ENCODE measurements around the gene GPR87.
A peak's percentile ranks its signal among the peaks of the same experiment; 100 is the strongest.

Gene GPR87

DNA sequence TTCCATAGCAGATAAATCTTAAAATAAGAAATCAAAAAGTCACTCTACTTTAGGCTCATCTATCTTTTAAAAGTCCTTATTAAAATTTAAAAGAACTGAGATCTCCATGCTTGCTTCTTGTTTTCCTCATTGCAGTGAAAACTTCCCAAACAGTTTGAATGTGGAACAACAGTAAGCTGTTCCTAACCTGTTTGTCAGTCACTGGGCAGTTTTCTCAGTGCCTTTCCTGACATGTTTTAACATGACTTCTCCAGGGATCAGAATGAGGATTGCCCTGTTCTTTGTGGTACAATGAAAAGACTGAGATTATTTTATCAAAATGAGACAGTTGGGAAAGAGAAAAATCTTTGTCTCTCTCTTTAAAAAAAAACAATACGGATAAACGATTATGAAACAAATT, 774 bp downstream of the GPR87 start:
- no peak for DNase-seq (ENCODE audit: low read depth, low spot score)

DNA sequence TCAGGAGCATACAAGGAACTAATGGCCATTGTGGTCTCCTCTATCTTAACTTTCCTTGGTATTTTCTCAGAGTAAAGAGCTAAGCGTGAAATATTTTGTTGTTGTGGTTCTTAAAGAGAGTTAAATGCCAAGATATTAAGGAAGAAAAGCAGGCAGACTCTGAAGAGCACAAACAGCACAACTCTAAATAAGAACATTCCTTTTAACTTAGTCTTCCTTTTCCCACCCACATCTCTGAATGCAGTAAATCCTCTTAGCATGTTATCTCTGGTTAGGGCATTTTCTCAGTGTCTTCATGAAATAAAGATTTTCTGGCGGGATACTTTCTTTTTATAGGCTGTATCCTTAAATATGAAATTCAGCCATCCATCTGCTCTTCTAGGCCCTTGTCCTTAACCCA, 1.5 kb downstream of the GPR87 start:
- DNase-seq (ENCODE audit: low read depth, low spot score) = peak; percentile 29

DNA sequence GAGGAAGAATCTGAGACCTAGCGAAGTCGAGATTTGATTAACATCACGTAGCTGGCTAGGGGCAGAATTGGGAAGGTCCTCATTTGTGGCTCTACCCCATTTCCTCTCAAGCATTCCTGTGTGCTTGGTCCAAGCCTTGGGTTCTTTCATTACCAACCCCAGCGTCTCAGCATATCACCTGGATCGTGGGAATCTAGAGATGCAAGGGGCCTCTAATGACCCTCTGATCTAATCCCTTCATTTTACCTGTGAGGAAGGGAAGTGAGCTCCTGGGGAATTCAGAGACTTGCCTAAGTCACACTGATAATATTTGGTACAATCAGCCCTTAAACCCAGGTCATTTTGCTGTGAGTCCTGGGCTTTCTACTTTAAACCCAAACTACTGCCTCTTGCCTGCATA, 2.0 kb downstream of the GPR87 start:
- DNase-seq (ENCODE audit: low read depth, low spot score) = no peak

DNA sequence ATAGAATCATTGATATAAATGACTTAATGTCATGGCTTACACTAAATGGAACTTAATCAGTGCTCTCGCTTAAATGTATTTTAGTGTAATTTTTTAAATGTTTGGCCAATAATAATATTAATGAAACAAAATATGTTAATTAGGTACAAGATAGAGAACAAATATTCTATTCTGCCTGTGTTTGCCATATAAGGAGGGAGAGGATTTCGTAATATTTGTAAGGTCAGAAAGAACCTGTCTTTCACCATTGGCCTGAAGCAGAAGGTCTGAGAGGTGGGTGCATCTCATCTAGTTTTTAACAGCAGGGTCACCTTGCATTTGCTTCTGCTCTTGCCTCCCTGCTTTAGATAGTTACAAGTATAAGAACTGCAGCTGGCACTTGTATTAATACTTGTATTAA, 2.5 kb downstream of the GPR87 start:
- no peak for DNase-seq (ENCODE audit: low read depth, low spot score)

DNA sequence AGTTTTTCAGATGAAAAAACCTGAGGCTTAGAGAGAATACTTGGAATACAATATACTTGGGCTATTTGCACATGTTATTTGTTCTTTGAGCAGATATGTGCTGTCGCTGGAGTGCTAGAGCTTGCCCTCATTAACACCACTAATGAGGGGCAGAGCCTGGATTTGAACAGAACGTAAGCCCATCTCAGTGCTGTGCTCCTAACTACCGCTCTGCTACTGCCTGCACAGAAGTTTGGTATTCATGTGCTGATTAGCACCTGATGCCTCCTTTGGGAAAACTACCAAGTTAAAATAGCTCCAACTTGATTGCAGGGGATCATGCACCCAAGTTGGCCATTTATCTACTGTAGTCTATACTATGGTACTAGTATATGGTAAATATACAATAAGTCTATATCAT, 3.6 kb downstream of the GPR87 start:
- DNase-seq (ENCODE audit: low read depth, low spot score) = no peak

DNA sequence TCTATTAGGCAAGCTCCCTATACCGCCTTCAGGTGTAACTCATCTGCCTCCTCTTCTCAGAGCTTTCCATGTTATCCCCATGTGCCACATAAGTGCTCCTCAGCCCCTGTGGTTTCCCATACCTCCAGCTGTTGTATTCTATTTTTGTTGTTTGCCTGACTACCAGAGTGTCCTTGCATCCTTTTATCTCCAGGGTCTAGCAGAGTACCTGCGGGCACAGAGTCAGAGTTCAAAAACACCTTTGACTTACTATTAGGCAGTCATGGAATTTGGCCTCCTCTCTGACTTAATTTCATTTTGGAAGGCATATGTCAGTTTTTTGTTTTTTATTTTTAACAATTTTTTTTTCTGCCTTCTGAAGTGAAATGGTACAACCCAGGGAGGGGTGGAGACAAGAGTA, 7.1 kb downstream of the GPR87 start:
- no peak for DNase-seq (ENCODE audit: low read depth, low spot score)

DNA sequence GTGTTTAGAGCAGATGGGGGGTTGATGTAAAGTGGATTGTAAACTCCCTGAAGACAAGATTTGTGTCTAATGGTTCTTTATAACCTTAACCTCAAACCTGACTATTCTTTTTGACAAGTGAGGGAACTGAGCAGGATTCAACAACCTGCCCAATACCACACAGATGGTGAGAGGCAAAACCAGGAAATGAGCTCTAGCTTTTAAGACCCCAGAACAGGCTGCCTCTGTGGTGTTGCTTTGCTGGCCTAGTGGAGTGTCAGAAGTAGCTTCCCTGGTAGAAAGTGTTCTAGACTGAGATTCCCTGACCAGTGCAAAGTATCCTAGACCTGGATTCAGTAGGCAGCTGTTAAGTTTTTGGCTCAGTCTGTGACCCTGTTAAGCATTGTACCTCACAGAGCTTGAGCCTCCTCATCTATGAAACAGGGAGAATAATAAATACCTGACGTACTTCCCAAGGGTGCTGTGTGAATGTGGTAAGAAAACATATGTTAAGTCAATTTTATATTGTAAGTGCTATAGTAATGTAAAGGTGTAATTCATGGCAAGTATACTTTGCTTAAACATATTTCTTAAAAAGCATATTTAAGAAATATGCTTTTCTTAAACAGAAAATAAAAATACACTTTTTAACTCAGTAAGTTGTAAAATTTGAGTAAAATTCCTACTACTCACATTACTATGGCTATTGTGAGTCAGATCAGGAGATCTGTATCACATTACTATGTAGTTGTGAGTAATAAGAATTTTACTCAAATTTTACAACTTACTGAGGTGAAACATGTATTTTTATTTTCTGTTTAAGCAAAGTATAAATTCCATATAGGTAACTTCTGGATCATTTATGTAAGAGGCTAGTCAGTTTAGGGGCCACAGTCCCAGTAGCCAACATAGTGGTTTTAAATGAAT, 8.8 kb downstream of the GPR87 start:
- DNase-seq (ENCODE audit: low read depth, low spot score) = no peak

DNA sequence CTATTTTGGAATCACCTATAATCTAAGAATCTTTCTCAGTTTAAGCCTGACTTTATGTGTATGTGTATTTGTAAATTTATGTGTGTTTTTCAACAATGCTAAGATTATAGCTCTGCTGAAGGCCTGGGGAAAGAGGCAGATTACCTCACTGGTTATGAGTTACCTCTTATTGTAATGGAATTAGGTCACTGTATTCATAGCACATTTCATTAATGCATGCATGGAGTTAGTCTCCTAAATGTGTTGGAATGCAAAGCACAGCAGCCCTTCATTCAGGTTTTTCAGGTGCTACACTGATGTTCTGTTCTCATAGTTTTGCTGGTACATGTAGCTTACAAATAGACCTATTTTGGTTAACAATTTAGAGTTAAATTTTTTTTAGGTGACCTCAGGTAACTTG, 9.5 kb downstream of the GPR87 start:
- DNase-seq (ENCODE audit: low read depth, low spot score) = peak; percentile 28

DNA sequence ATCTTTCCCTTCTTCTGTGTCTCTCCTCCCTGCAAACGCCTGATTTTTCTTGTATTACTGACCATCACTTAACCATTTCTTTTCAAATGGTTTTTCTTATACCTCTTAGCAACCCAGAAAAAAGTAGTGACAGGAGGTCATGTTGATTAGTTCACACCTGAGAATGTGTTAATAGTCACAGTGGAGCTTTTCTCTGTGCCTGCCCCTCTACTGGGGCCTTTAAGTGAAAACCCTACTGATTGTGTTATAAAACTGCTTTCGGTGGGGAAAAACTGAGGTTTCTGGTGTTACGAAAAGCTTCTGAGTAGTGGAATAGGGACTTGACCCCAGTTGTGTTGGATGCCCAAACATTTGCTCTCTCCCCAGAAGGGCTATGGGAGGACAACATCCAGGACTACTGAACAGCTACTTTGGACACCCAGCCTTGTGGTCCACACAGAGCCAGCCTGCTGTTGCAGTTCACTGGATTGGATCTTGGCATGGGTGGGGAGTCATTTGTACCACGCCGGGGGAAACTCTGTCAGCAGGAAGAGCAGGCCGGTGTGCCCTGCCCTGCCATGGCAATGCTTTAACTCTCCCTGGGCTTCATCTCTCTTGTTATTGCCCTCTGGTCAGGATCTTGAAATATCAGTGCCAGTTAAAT, 10.3 kb downstream of the GPR87 start:
- no peak for DNase-seq (ENCODE audit: low read depth, low spot score)

DNA sequence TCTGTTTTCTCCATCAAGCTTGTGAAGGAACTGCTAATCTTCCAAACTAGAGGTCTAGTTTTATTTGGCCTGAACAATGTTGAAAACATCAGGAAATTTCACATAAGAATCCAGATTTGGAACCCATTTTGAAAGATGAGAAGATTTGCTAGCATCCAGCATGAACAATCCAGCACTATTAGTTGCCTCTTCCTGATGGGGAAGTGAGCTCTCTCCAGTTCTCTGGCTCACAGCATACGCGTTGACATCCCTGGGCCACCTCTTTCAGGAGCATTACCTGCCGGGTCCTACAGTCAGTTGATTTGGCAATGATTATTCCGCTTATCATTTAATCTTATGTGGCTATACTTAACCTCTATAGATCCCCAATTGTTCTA, 10.9 kb downstream of the GPR87 start:
- DNase-seq (ENCODE audit: low read depth, low spot score) = no peak

DNA sequence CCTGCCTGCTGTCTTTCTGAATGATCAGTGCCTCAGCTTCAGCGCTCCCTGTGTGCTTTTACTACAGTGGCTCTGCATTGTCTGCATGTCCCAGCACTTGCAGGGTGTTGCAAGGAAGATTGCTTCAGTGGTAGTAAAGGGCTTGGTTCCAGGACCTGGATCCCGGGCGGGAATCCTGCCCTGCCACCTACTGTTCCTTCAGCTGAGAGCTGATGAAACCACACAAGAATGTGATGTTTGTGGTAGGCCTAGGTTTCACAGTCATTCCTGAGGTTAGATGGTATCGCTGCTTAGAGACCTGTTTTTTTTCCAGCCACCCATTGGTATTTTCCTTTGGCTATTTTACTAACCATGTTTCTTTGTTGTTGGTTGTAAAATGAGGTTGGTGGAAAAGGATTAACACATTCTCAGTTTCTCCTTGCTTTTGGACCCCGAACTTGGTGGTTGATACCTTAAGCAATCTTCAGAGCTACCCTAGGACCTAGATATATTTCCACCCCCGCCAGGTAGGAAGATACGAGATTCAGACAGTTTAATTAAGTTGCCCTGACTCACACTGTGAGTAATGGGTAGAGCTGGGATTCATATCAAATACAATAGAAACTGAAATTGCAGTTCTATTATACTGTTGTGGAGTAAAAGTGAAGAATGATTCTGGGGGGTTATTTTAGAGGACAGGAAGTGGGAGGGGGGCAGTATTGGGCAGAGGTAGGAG, 11.4 kb downstream of the GPR87 start:
- DNase-seq (ENCODE audit: low read depth, low spot score) = peak; percentile 98

DNA sequence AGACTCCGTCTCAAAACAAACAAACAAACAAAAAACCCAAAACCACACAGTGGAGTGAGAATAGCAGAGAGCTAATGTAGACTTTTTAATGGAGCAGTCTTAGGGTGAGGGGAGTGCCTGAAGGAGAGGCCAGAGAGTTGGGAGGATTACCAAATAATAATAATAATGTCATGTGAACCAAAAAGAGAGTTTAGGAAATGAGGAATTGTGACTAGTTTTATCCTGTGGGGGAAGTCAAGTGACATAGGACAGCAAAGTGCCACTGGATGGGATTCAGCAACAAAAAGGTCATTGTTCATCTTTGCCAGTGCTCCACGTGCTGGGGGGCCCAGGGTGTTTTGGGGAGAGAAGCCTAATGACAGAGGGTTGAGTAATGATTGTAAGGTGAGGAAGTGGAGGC, 12.9 kb downstream of the GPR87 start:
- DNase-seq (ENCODE audit: low read depth, low spot score) = no peak

DNA sequence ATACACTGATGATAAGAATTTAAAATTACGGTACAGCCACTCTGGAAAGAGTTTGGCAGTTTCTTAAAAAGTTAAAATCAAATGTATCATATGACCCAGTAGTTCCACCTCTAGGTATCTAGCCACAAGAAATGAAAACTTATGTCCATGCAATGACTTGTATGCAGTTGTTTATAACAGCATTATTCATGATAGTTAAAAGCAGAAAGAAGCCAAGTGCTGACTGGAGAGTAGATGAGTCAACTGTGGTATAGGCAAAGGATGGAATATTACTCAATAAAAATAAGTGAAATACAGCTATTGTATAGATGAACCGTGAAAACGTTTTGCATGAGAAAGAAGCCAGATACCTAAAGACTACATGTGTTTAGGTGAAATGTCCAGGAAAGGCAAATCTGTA, 14.8 kb downstream of the GPR87 start:
- no peak for DNase-seq (ENCODE audit: low read depth, low spot score)

DNA sequence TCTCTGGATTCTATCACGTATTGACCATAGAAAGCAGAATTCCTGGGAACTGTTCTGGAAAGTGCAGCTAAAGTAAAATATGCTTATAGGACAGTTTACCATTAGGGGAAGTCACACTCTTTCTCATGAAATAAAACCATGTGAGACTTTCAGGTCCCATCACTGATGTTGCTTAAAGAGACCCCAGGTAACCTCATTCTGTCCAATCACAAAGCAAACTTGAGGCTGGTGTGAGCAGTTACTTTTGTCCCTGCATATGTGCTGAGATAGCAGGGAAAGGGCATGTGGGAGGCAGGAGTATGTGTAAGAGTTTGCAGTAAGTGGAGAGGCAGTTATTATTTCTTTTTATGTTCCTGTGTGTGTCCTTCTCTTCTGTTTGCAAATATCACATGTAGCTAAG, 16.1 kb downstream of the GPR87 start:
- no peak for DNase-seq (ENCODE audit: low read depth, low spot score)

DNA sequence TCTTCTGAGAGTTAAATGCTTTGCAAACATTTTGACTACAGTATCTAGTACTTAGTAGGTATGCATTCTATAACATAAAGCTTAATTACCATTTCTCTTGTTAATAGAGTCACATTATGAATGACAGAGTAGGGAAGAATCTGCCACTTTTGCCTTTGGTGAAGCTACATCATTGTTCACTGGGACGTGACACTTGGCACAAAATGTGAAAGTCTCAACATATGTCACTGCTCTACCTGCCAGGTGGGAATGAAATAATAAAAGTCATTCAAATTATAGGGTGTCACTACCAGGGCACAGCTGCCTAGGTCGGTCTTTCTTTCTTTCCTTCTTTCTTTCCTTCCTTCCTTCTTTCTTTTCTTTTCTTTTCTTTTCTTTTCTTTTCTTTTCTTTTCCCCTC, 17.6 kb downstream of the GPR87 start:
- DNase-seq (ENCODE audit: low read depth, low spot score) = no peak

DNA sequence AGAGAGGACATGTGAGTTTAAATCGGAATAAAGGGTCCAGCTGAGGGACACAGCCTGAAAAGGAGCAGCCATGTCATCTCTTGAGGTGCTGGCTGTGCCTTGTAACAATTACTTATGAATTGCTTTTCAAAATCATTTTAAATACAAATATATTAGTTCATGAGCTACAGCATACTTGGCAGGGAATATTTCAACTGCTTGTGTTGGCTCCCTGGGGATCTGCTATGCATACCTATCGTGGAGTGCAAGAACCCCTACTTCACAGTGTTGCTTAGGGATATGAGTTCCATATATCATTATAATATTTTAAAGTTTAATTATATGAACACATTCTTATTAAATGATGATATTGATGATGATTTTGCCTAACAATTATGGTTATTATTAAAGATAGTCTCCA, 19.2 kb downstream of the GPR87 start:
- DNase-seq (ENCODE audit: low read depth, low spot score) = no peak

DNA sequence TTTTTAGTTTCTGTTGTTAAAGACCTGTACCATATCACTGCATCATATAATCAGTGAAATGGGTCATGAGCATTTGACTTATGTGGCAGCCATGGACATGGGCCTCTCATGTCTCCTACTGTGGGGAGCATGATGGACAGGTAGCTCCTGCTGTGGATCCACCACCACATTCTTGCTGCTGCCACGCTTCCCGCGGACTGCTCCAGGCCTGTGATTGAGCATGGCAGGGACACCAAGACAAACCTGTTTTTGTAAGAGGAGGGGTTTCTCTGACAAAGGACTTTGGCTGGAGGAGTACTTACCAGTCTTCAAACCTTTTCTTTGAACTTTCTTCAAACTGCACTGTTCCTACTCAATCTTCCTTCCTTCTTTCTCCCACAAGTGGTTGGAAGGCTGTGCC, 20.4 kb downstream of the GPR87 start:
- DNase-seq (ENCODE audit: low read depth, low spot score) = no peak

DNA sequence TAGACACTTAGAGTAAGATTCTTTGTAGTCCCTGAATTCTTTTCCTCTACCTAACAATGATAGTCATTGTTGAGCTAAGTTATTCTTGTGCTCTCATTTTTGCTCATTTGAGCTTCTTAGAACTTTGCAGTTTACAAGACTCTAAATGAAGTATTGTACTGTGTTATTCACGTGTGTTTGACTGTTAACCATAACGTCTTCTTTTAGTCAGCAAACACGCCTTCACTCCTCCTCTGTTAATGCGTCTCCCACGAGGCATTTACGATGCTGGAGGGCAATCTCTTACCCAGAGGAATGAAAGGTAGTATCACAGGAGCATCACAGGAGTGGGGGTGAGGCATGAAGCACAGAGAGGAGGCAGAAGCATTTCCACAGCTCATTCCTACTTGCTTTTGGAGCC, 23.5 kb downstream of the GPR87 start:
- no peak for DNase-seq (ENCODE audit: low read depth, low spot score)

DNA sequence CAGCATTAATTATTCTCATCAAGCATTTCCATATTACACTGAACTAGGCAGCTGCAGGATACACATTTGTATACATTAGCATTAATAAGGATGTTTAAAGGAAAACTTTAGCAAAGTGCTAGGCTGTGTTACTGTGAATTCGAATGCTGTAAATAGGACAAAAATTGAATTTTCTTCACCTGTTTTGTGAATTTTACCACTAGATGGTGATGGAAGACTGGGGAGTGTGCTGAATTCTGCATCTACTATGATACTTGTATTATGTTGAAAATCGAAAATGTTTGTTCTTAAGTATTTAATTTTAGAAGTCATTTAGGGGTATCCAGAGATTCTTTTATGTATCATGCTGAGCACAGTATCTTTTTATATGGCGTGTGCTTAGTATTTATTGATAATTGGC, 25.9 kb downstream of the GPR87 start:
- peak; percentile 54 for DNase-seq (ENCODE audit: low read depth, low spot score)

DNA sequence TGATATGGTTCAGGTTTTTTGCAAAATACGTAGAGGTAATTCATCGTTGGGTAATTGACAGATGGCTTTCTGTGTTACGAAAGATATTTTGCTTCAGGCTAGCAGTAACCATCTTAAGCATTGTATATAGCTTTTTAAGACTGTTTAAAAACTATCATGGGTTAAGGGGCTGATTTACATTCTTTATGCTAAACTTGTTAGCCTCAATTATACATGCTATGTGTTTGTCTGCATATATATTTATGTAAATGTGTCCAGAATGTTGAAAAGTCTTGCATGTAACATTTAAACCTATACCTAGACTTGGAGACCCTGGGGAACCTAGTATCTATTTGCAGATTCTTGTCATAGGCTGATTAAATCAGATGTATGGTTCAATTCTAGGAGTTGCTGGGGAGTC, 27.2 kb downstream of the GPR87 start:
- DNase-seq (ENCODE audit: low read depth, low spot score) = no peak

DNA sequence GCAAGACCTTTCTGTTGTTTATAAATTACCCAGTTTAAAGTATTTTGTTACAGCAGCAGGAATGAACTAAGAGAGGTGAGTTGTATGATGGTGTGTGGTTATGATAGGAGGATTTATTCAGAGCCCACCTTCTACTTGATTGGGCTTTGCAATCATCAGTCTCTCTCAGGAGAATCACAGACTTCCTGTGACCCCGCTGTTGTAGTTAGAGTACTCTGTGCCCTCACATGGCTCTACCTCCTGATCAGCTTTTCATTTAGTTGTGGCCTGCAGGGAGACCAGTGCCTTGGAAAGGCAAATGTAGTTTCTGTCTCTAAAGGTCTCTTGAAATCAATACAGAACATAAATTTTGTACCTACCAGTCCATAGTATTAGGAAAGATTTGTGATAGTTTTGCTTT, 30.7 kb downstream of the GPR87 start:
- DNase-seq (ENCODE audit: low read depth, low spot score) = no peak

DNA sequence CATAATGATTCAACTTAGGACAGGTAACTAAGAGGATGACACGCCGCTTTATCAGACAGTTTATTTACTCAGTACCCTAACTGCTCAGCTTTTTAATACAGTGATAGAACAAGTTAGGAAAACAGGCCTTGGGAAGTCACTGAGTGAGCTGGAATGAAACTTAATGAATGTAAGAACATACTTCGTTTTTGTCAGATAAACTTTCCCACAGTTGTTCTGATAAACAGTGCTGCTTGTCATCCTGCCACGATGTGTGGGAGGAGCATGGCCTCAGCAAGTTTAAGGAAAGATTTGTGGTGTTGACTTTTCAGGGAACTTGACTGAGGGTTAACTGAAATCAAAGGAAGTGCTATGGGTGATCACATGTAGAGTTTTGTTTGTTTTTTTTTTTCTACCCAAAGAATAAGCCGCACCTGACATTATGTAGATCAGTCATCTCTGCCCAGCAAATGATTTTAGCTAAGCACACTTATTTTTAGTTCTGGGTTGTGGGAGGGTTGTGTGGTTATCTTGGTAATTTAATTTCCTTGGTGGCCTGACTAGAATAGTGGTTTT, 32.6 kb downstream of the GPR87 start:
- peak; percentile 72 for DNase-seq (ENCODE audit: low read depth, low spot score)

All from astrocyte of the hippocampus (primary cell).